ENCODE results near the gene RASSF4.

RASSF4 gene

GRCh38 chr10:44990302-44990655 lies 30.7 kb downstream of the RASSF4 start:
- DNase-seq (ENCODE audit: low read depth) = no peak

GRCh38 chr10:44990965-44991364 lies 31.4 kb downstream of the RASSF4 start:
- DNase-seq (ENCODE audit: low read depth) = no peak

- no peak for DNase-seq (ENCODE audit: low read depth)
Measured at GRCh38 chr10:44991571-44991970, 32.0 kb downstream of the RASSF4 start.

GRCh38 chr10:44992070-44992731 lies 32.6 kb downstream of the RASSF4 start:
- DNase-seq (ENCODE audit: low read depth) = no peak

- DNase-seq (ENCODE audit: low read depth) = no peak
Measured at GRCh38 chr10:44992732-44993225, 33.2 kb downstream of the RASSF4 start.

- DNase-seq (ENCODE audit: low read depth) = no peak
Measured at GRCh38 chr10:44993226-44993921, 33.8 kb downstream of the RASSF4 start.

GRCh38 chr10:44993922-44994751 lies 34.5 kb downstream of the RASSF4 start:
- DNase-seq (ENCODE audit: low read depth) = no peak

- DNase-seq (ENCODE audit: low read depth) = no peak
Measured at GRCh38 chr10:44994752-44995530, 35.3 kb downstream of the RASSF4 start.

GRCh38 chr10:44995581-44995913 lies 35.9 kb downstream of the RASSF4 start:
- no peak for DNase-seq (ENCODE audit: low read depth)

- DNase-seq (ENCODE audit: low read depth) = no peak
Measured at GRCh38 chr10:44995914-44996669, 36.5 kb downstream of the RASSF4 start.

GRCh38 chr10:44997105-44997748 lies 37.6 kb downstream of the RASSF4 start:
- DNase-seq (ENCODE audit: low read depth) = no peak

- DNase-seq (ENCODE audit: low read depth) = no peak
Measured at GRCh38 chr10:44998146-44998631, 38.6 kb downstream of the RASSF4 start.

GRCh38 chr10:45000138-45000751 lies 40.6 kb downstream of the RASSF4 start:
- no peak for DNase-seq (ENCODE audit: low read depth)

GRCh38 chr10:45000752-45001380 lies 41.3 kb downstream of the RASSF4 start, which contains the start of gene ZNF22:
Gene ZNF22, plus strand, starts transcription at chr10:45000923. Its CDS starts 2,446 bp downstream, at chr10:45003369.
- peak; percentile 67 for DNase-seq (ENCODE audit: low read depth)

GRCh38 chr10:45001381-45002148 lies 42.0 kb downstream of the RASSF4 start:
- DNase-seq (ENCODE audit: low read depth) = peak; percentile 39

- DNase-seq (ENCODE audit: low read depth) = no peak
Measured at GRCh38 chr10:45003432-45004000, 43.9 kb downstream of the RASSF4 start.

GRCh38 chr10:45004661-45005060 lies 45.1 kb downstream of the RASSF4 start:
- DNase-seq (ENCODE audit: low read depth) = no peak

GRCh38 chr10:45005284-45005683 lies 45.7 kb downstream of the RASSF4 start:
- no peak for DNase-seq (ENCODE audit: low read depth)
